ENCODE data around the gene NCF4. TPM values are rescaled to one million over a fixed set of nuclear protein-coding genes. Genes with fewer than 3 reads are reported as not detected.

The NCF4 gene
- total RNA-seq, 1 donor from 2014 or later: not detected

DNA sequence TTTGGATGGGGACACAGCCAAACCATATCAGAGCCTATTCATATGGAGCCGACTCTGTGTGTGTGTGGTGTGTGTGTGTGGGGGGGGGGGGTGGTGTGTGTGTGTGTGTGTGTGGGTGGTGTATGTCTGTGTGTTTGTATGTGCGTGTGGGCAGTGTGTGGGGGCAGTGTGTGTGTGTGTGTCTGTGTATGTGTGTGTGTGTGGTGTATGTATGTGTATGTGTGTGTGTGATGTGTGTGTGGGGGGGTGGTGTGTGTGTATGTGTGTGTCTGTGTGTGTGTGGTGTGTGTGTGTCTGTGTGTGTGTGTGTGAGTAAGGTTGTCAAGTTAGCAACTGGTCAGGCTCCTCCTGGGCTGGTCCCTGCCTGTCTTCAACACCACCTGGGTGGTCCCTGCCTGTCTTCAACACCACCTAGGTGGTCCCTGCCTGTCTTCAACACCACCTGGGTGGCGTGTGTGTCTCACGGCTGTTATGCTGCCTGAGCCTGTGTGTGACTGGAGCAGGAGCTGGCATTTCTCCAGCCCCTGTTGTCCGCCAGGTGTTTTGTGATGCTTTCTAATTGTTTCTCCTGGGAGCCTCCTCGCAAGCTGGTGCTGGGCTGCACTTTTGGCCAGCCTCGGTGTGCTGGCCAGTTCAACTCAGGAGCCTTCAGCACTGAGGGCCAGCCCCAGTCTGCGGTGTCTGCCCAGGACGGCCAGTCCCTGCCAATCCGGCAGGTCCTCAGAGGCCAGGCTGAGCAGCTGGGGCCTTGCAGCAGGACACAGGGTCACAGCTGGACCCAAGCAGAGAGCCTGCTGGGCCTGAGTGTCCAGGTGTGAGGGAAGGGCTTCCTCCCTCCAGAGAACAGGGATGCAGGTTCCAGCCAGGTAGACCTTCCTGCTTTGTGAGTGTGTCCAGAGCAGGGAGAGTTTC lies 22.4 kb upstream of the NCF4 start:
- TF ChIP-seq, protein P1, sequence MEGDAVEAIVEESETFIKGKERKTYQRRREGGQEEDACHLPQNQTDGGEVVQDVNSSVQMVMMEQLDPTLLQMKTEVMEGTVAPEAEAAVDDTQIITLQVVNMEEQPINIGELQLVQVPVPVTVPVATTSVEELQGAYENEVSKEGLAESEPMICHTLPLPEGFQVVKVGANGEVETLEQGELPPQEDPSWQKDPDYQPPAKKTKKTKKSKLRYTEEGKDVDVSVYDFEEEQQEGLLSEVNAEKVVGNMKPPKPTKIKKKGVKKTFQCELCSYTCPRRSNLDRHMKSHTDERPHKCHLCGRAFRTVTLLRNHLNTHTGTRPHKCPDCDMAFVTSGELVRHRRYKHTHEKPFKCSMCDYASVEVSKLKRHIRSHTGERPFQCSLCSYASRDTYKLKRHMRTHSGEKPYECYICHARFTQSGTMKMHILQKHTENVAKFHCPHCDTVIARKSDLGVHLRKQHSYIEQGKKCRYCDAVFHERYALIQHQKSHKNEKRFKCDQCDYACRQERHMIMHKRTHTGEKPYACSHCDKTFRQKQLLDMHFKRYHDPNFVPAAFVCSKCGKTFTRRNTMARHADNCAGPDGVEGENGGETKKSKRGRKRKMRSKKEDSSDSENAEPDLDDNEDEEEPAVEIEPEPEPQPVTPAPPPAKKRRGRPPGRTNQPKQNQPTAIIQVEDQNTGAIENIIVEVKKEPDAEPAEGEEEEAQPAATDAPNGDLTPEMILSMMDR (IDR thresholded peaks at IDR 0.05; ENCODE audit: unreplicated experiment): no peak
- H3K27me3 Mint-ChIP-seq (ENCODE audit: low read depth): peaks cover 45% of the 10 kb centered on the region
- DNase-seq (ENCODE audit: low spot score in 2 of 2, unreplicated experiment in 2 of 2): no peak
- no peaks in the 10 kb centered on the region for H3K36me3 Mint-ChIP-seq
- H3K27ac Mint-ChIP-seq: no peak overlapping the region
- H3K4me3 Mint-ChIP-seq: no peak overlapping the region
- peaks cover 2% of the 10 kb centered on the region for H3K4me1 Mint-ChIP-seq
- H3K9me3 Mint-ChIP-seq: peaks cover 13% of the 10 kb centered on the region

DNA sequence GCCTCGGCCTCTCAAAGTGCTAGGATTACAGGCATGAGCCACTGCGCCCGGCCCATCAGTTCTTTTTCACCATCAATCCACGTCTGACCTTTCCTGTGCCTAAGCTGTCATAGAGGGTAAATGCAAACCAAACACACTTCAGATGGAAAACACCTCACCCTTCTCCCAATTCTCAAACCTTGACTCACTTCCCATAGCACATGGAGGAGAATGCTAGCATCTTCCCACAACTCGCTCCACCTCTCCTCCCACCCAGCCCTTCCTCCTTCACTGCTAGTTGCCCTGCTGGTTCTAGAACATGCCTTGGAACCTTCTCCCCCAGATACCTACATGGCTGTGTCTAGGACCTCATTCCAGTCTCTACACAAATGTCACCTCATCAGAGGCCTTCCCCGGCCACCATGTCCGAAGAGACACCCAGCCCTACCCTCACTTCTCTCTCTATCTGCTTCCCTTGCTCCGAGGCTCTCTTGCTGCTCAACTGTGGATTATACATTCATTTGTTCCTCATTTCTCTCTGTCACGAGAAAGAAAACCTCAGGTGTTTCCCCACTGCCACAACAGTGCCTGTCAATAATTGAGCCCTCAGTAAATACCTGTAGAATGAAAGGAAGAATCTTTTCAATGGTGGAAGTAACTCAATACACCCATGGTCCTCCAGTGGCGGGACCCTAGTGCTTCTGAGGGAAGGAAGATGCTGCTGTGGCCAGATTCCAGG lies 21.3 kb upstream of the NCF4 start:
- Mint-ChIP-seq H3K4me1 (peaks cover 2% of the 10 kb centered on the region), H3K27ac (no peak overlapping the region), H3K9me3 (peaks cover 13% of the 10 kb centered on the region), H3K4me3 (no peak overlapping the region), H3K36me3 (no peaks in the 10 kb centered on the region), H3K27me3 (ENCODE audit: low read depth) (peaks cover 50% of the 10 kb centered on the region)
- DNase-seq (ENCODE audit: low spot score in 2 of 2, unreplicated experiment in 2 of 2): no peak
- TF ChIP-seq, protein P1 (IDR thresholded peaks at IDR 0.05; ENCODE audit: unreplicated experiment): no peak

DNA sequence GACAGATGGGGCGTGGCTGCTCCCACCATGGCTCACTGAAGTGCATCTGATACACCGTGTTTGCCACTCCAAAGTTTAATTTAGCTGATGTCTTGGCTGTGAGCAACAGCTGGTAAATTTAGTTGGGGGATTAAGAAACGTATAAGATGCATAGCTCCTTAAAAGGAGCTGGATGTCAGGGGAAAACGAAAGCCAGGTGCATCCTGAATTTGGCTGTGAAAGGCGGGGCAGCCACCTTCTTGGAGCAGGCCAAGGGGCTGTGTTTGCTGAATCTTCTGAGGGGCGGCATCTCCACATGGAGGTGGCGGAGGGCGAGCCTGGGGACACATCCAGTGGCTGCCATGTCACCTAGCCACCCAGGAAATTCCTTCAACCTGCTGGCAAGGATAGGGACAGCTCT lies 20.7 kb upstream of the NCF4 start:
- Mint-ChIP-seq H3K27ac (no peak overlapping the region), H3K27me3 (ENCODE audit: low read depth) (peaks cover 56% of the 10 kb centered on the region), H3K4me3 (no peak overlapping the region), H3K36me3 (no peaks in the 10 kb centered on the region), H3K9me3 (peaks cover 13% of the 10 kb centered on the region), H3K4me1 (peaks cover 2% of the 10 kb centered on the region)
- DNase-seq (ENCODE audit: low spot score in 2 of 2, unreplicated experiment in 2 of 2): no peak
- TF ChIP-seq, protein P1 (IDR thresholded peaks at IDR 0.05; ENCODE audit: unreplicated experiment): no peak

DNA sequence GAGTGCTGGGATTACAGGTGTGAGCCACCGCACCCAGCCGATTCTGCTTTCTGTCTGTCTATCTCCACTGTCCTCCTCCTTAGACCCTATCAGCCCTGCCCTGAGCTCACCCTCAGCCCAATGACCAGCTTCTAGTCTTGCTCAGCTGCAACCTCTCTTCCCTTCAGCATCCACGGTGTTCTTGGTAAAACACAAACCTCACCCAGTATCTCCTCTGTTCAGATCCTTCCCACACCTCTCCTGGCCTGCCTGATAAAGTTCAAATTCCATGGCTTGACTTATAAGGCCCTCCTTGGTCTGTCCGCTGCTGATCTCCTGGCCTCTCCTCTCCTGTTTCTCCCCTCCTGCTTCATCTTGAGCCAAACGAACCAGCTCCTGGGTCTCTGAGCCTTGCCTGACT lies 14.5 kb upstream of the NCF4 start:
- Mint-ChIP-seq H3K27ac (no peak overlapping the region), H3K4me1 (no peaks in the 10 kb centered on the region), H3K4me3 (no peak overlapping the region), H3K9me3 (no peaks in the 10 kb centered on the region), H3K36me3 (no peaks in the 10 kb centered on the region), H3K27me3 (ENCODE audit: low read depth) (peaks cover 89% of the 10 kb centered on the region)
- TF ChIP-seq, protein P1 (IDR thresholded peaks at IDR 0.05; ENCODE audit: unreplicated experiment): no peak
- DNase-seq (ENCODE audit: low spot score in 2 of 2, unreplicated experiment in 2 of 2): no peak

DNA sequence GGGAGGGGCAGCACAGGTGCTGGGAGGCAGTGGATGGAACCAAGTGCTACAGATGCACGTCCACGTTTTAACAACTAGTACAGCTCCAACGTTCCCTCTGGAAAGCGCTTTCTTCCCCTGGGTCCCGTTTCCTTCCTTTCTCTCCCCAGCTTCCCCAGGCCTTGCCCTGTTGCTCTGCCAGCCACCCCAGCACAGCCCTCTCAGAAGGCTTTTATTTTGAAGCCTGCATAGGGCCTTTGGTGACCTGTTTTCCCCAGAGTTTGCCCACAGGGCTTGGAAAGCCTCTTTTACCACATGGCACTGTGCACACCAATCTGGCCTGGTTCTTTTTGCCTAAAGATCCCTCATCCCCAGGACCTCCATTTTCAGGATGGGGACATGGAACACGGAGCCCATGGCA lies 13.9 kb upstream of the NCF4 start:
- TF ChIP-seq, protein P1 (IDR thresholded peaks at IDR 0.05; ENCODE audit: unreplicated experiment): no peak
- Mint-ChIP-seq H3K27ac (no peak overlapping the region), H3K4me3 (no peak overlapping the region), H3K9me3 (no peaks in the 10 kb centered on the region), H3K4me1 (no peaks in the 10 kb centered on the region), H3K36me3 (no peaks in the 10 kb centered on the region), H3K27me3 (ENCODE audit: low read depth) (peaks cover 82% of the 10 kb centered on the region)
- DNase-seq (ENCODE audit: low spot score in 2 of 2, unreplicated experiment in 2 of 2): no peak
